Measurements from ENCODE around the gene ANKRD40. TPM values are rescaled to one million over a fixed set of nuclear protein-coding genes. Genes with fewer than 3 reads are reported as not detected.

The ANKRD40 gene
- total and polyA plus RNA-seq, 2 donors (not counting 3 experiments of a cell fraction or from before 2014, with no cell fraction given): 24.5 to 56.0 TPM

- POLR2A ChIA-PET: interaction anchor here (0.7 to 1.9 kb wide), 2 partner anchors 11 to 121 kb away, joined by 3 to 7 read pairs; partner anchors contain the start of gene LUC7L3
- TF ChIP-seq POLR2AphosphoS5 (IDR thresholded peaks at IDR 0.05; ENCODE audit: insufficient read depth, low read depth, low read length) (no peak), MYC (IDR thresholded peaks at IDR 0.05; ENCODE audit: low read depth, low read length) (no peak)
- TF ChIP-seq, protein P1, sequence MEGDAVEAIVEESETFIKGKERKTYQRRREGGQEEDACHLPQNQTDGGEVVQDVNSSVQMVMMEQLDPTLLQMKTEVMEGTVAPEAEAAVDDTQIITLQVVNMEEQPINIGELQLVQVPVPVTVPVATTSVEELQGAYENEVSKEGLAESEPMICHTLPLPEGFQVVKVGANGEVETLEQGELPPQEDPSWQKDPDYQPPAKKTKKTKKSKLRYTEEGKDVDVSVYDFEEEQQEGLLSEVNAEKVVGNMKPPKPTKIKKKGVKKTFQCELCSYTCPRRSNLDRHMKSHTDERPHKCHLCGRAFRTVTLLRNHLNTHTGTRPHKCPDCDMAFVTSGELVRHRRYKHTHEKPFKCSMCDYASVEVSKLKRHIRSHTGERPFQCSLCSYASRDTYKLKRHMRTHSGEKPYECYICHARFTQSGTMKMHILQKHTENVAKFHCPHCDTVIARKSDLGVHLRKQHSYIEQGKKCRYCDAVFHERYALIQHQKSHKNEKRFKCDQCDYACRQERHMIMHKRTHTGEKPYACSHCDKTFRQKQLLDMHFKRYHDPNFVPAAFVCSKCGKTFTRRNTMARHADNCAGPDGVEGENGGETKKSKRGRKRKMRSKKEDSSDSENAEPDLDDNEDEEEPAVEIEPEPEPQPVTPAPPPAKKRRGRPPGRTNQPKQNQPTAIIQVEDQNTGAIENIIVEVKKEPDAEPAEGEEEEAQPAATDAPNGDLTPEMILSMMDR (IDR thresholded peaks at IDR 0.05; ENCODE audit: extremely low read depth in 1 of 2, insufficient read depth in 1 of 2, low read depth in 1 of 2, low read length in 2 of 2): no peak
- H3K79me2 ChIP-seq (ENCODE audit: control insufficient read depth, insufficient read depth, low read length): peaks cover 32% of the 10 kb centered on the region
- no peaks in the 10 kb centered on the region for H4K20me1 ChIP-seq (replicated peaks; ENCODE audit: control insufficient read depth, extremely low read depth, insufficient read depth, low read length)
- H3K36me3 ChIP-seq (ENCODE audit: control insufficient read depth in 2 of 2, extremely low read depth in 1 of 2, insufficient read depth in 2 of 2, low read length in 2 of 2): no peaks in the 10 kb centered on the region
- H3K9ac ChIP-seq (replicated peaks; ENCODE audit: extremely low read depth, insufficient read depth, low read length): peak overlapping the region; percentile 95
- BruUV-seq (replicated peaks): TSS peak; percentile 93
- DNase-seq (ENCODE audit: low read depth, low spot score) (peak; percentile 56), FAIRE-seq (peak; percentile 76)
- peaks cover 6 to 7% of the 10 kb centered on the region in 2 experiments for H3K27me3 ChIP-seq (ENCODE audit: control insufficient read depth in 2 of 2, insufficient read depth in 2 of 2, low read length in 2 of 2)
- peak overlapping the region; percentile 89 for H3K4me2 ChIP-seq (ENCODE audit: insufficient read depth, low read length)
- H3K9me3 ChIP-seq (replicated peaks; ENCODE audit: control insufficient read depth, insufficient read depth, low read length): no peaks in the 10 kb centered on the region
- peaks cover 17% of the 10 kb centered on the region for H3K4me1 ChIP-seq (ENCODE audit: control insufficient read depth, extremely low read depth, insufficient read depth, low read length)
- H3K27ac ChIP-seq (ENCODE audit: insufficient read depth, low read depth, low read length): peak overlapping the region; percentile 88
- H2AFZ ChIP-seq (ENCODE audit: low read depth, low read length): peak overlapping the region; percentile 90
- dilution Hi-C loops (cut with MboI; ENCODE audit: extremely low pct_ligation_motif_present, low sequenced_read_pairs) (no loop called here), intact Hi-C loops (cut with micrococcal nuclease) (loop anchor here (1.0 kb wide), 1 partner anchor 11 kb away; the partner anchor contains the start of gene LUC7L3)
- H3K9me1 ChIP-seq (replicated peaks; ENCODE audit: control insufficient read depth, extremely low read depth, insufficient read depth, low read length): no peaks in the 10 kb centered on the region
- CTCF ChIA-PET: interaction anchor here (1.2 to 4.4 kb wide), 5 partner anchors 9 to 158 kb away, joined by 4 to 21 read pairs (median 6); partner anchors contain the start of gene LUC7L3
- peak overlapping the region; percentile 37 to 93 (median 88) for H3K4me3 ChIP-seq (replicated peaks in 1 of 3; ENCODE audit: insufficient read depth in 1 of 3, low read depth in 1 of 3, low read length in 3 of 3)
Observed at GRCh38 chr17:50708050-50709000, 611 bp upstream of the ANKRD40 start.
